Endothelial cell of umbilical vein (primary cell): ENCODE measurements around the gene HELQ.

ENCODE experiments used
- CTCF ChIP-seq, 2 donors: IDR thresholded peaks; 1 replicate in 1 of 2; 2 replicates in 1 of 2; pipeline ENCODE4 v1.5.1; 2011; ENCODE audit warnings: low read length in 2 of 2, mild to moderate bottlenecking in 2 of 2, moderate library complexity in 2 of 2, control low read depth in 1 of 2, inconsistent platforms in 1 of 2, low read depth in 1 of 2; ENCODE audit not compliant: insufficient read depth in 1 of 2; ENCODE audit errors: extremely low read depth in 1 of 2
- EZH2 ChIP-seq: IDR thresholded peaks from 2 replicates; pipeline ENCODE4 v1.6.1; 2012; ENCODE audit warnings: borderline replicate concordance, low read depth, mild to moderate bottlenecking, moderate library complexity, low read length, inconsistent platforms; ENCODE audit not compliant: severe bottlenecking
- MYC ChIP-seq: IDR thresholded peaks from one replicate; pipeline ENCODE4 v1.6.1; 2011; ENCODE audit warnings: mild to moderate bottlenecking, low read depth, low read length
- POLR2A ChIP-seq: IDR thresholded peaks from 2 replicates; pipeline ENCODE4 v1.6.1; 2012; ENCODE audit warnings: low read depth, mild to moderate bottlenecking, control low read depth, low read length
- POLR2AphosphoS5 ChIP-seq: IDR thresholded peaks from 2 replicates; pipeline ENCODE4 v1.6.1; 2012; ENCODE audit warnings: low read depth, mild to moderate bottlenecking, control low read depth, low read length, moderate library complexity; ENCODE audit not compliant: insufficient read depth

- TF ChIP-seq POLR2AphosphoS5: no peak
- TF ChIP-seq CTCF (IDR thresholded peaks at IDR 0.05; ENCODE audit: extremely low read depth in 1 of 2, insufficient read depth in 1 of 2, low read depth in 1 of 2, low read length in 2 of 2): no peak
- TF ChIP-seq EZH2: no peak
- TF ChIP-seq POLR2A: no peak
- TF ChIP-seq MYC: no peak
These were observed 37.4 kb downstream of the HELQ start for GRCh38 chr4:83418211-83418610.
